HG02884 (cell line): ENCODE data around the gene BCAR1.

Source experiments
- ATAC-seq: cut with Tn5 transposase; IDR thresholded peaks from one replicate; pipeline ENCODE4 v1.9.1; 2021; ENCODE audit warnings: mild to moderate bottlenecking, moderate library complexity; ENCODE audit not compliant: unreplicated experiment

Gene BCAR1

DNA sequence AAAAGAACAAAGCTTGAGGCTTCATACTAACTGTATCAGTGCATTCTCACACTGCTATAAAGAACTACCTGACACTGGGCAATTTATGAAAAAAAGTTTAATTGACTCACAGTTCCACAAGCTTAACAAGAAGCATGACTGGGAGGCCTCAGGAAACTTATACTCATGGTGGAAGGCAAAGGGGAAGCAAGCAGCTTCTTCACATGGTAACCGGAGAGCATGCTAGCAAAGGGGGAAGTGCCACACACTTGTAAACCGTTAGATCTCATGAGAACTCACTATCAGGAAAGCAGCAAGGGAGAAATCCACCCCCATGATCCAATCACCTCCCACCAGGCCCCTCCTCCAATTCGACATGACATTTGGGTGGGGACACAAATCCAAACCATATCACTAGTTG lies 69.8 kb downstream of the BCAR1 start:
- ATAC-seq = no peak

DNA sequence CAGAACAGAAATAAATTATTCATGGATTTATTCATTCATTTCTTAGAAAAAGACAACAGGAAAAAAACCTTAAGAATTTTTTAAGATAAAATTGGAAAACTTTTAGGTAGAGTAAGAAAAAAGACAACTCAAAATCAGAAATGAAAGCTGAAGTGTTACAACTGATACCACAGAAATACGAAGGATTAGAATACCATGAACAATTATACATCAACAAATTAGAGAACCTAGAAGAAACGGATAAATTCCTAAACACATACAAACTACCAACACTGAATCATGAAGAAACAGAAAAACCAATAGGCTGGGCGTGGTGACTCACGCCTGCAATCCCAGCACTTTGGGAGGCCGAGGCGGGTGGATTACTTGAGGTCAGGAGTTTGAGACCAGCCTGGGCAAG lies 72.2 kb downstream of the BCAR1 start:
- no peak for ATAC-seq
